H54 (cell line): Measurements from ENCODE around the gene RNH1.

Source experiments
- DNase-seq: peaks from one replicate; pipeline ENCODE4 v3.0.0; 2011; ENCODE audit warnings: low spot score, mixed read lengths; ENCODE audit not compliant: insufficient read length
- FAIRE-seq: peaks from 3 replicates; lab custom pipeline; 2011; peaks lifted over from hg19 to GRCh38; lab: Jason Lieb, UNC
- POLR2A ChIP-seq: IDR thresholded peaks from 2 replicates; pipeline ENCODE4 v1.6.1; 2011; ENCODE audit warnings: low read depth, mild to moderate bottlenecking, low read length

RNH1 gene

GRCh38 chr11:492427-493226 lies 14.4 kb downstream of the RNH1 start:
- TF ChIP-seq POLR2A, result no peak
- DNase-seq (no peak), FAIRE-seq (no peak)

GRCh38 chr11:491358-491757 lies 15.7 kb downstream of the RNH1 start:
- TF ChIP-seq POLR2A, result no peak
- FAIRE-seq, result no peak

GRCh38 chr11:490930-491260 lies 16.1 kb downstream of the RNH1 start:
- no peak for TF ChIP-seq POLR2A
- DNase-seq (no peak), FAIRE-seq (no peak)

More at GRCh38 chr11:491358-491757, 15.7 kb downstream of the RNH1 start:
- DNase-seq, result no peak

- no peak for DNase-seq
- TF ChIP-seq POLR2A, result no peak
- no peak for FAIRE-seq
Observed at GRCh38 chr11:490186-490929, 16.7 kb downstream of the RNH1 start.

GRCh38 chr11:489610-490185 lies 17.3 kb downstream of the RNH1 start:
- FAIRE-seq (no peak), DNase-seq (no peak)
- no peak for TF ChIP-seq POLR2A

- DNase-seq (no peak), FAIRE-seq (no peak)
- TF ChIP-seq POLR2A, result no peak
Observed at GRCh38 chr11:488992-489391, 18.1 kb downstream of the RNH1 start.

- no peak for TF ChIP-seq POLR2A
- no peak for DNase-seq
- FAIRE-seq, result no peak
Observed at GRCh38 chr11:488579-488978, 18.5 kb downstream of the RNH1 start.

- DNase-seq (no peak), FAIRE-seq (no peak)
- no peak for TF ChIP-seq POLR2A
Observed at GRCh38 chr11:488062-488461, 19.0 kb downstream of the RNH1 start.

GRCh38 chr11:487571-488021 lies 19.4 kb downstream of the RNH1 start:
- TF ChIP-seq POLR2A, result no peak
- DNase-seq (no peak), FAIRE-seq (no peak)

GRCh38 chr11:486189-486588 lies 20.9 kb downstream of the RNH1 start:
- no peak for TF ChIP-seq POLR2A
- DNase-seq (no peak), FAIRE-seq (no peak)

GRCh38 chr11:484616-485015 lies 22.4 kb downstream of the RNH1 start:
- DNase-seq, result no peak
- TF ChIP-seq POLR2A, result no peak
- no peak for FAIRE-seq

- no peak for FAIRE-seq
- TF ChIP-seq POLR2A, result no peak
- DNase-seq, result no peak
Observed at GRCh38 chr11:479311-479710, 27.7 kb downstream of the RNH1 start.

GRCh38 chr11:477052-477715 lies 29.9 kb downstream of the RNH1 start:
- no peak for TF ChIP-seq POLR2A
- no peak for DNase-seq
- FAIRE-seq, result no peak

GRCh38 chr11:476416-476815 lies 30.6 kb downstream of the RNH1 start:
- FAIRE-seq (no peak), DNase-seq (no peak)
- TF ChIP-seq POLR2A, result no peak

- FAIRE-seq (no peak), DNase-seq (no peak)
- TF ChIP-seq POLR2A, result no peak
Observed at GRCh38 chr11:475941-476340, 31.1 kb downstream of the RNH1 start.
